HG03575 (cell line): ENCODE results near the gene KRTAP16-1.

Experiments
- ATAC-seq: cut with Tn5 transposase; IDR thresholded peaks from one replicate; pipeline ENCODE4 v1.9.1; 2021; ENCODE audit not compliant: unreplicated experiment, insufficient number of reproducible peaks, low FRiP score; ENCODE audit errors: extremely low read depth

Gene KRTAP16-1

GRCh38 chr17:41332239-41332638 lies 23.1 kb upstream of the KRTAP16-1 start:
- ATAC-seq = no peak

DNA sequence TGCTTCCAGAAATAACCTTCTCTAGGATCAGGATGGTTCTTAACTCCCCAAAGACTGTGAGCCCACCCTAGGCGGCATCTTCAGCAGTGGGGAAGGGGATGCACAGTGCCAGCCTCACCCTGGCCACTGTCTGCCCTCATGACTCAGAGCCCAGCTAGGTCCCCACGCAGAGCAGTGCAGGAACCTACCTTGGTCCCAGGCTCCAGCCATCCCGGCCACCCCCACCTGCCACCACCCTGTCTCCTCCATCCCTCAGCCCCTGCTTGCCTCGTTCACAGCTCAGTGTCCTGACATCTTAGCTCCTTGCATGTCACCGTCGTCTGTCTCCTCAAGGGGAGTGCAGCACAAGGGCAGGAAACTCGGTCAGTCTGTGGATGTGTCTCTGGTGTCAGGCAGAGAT lies 22.5 kb upstream of the KRTAP16-1 start:
- no peak for ATAC-seq

GRCh38 chr17:41329279-41329948 lies 20.3 kb upstream of the KRTAP16-1 start:
- no peak for ATAC-seq

DNA sequence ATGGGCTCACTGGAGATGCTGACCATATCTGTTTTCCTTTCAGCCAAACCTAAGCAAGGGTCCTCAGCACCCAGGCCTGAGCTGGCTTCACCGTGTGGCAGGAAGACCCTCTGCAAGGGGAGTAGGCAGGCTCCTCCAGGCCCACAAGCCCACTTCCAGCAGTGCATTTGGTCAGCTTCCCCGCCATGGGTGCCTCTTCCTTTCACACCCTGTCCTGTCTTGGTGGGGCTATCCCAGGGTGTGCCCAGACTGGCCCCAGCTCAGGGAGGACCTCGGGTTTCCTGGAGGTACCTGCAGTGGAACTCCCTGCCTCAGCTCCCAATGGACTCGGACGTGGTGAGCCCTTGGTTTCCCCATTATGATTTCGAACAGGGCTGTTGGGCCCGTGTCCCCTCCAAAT lies 19.1 kb upstream of the KRTAP16-1 start:
- ATAC-seq = no peak

- ATAC-seq = no peak
These were observed 18.5 kb upstream of the KRTAP16-1 start for GRCh38 chr17:41327411-41328120.

DNA sequence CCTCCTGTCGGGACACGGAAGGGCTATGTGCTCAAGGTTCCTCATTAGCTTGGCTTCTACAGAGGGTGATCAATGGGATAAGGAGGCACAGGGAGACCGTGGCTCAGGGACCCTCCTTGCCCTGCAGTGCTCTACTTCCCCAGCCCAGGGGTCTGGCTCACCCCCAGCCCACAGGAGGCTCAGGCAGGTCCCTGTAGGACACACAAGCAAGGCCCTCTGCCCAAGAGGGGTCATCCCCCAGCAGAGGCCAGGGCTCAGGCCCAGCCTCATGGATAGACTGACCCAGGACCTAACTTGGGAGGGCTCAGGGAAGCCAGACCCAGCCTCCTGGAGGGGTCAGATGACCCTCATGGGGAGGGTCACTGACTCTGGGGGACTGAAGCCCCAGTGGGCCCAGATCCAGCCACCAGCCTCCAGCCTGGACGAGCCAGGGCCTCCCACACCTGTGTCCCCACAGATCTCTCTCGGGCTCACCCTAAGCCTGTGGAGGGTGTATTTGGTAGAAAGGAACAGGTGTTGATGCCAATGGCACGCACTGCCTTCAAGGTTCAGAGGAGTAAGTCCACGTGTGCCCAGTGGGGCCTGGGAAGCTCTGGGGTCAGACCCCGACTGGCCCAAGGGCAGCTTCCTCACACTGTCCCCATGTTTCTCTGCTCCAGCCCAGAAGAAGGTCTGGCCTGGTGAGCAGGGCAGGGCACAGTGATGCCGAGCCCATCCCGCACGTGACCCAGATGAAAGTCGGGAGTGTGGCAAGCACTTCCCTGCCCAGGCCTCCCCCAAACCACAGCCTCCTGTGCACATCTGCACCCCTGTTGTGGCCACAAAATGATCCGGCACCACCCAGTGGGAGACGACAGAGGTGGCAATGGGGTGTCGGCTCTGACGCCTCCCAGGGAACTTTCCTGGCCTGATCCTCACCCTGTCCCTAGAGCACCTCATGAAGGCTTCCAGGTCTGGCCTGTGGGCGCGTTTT lies 17.4 kb upstream of the KRTAP16-1 start:
- no peak for ATAC-seq

DNA sequence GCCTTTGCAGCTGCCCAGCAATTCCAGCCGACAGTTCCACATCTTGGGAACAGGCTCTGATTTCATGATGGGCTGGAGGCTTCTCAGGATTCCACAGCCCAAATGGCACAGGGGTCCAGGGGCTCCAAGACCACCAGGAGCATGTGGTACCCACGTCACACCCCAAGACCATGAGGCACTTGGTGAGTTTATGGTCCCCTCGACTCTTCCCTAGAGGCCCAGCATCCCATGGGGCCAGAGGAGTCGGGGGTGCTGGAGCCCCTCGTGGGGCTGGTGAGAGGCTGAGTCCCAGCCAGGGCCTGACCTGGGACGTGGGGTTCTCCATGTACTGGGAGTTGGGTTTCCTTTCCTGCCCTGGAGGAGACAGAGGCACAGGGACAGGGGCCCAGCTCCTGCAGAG lies 16.5 kb upstream of the KRTAP16-1 start:
- no peak for ATAC-seq

- ATAC-seq = no peak
These were observed 16.0 kb upstream of the KRTAP16-1 start for GRCh38 chr17:41325126-41325525.

GRCh38 chr17:41324180-41325075 lies 15.3 kb upstream of the KRTAP16-1 start:
- ATAC-seq = no peak

DNA sequence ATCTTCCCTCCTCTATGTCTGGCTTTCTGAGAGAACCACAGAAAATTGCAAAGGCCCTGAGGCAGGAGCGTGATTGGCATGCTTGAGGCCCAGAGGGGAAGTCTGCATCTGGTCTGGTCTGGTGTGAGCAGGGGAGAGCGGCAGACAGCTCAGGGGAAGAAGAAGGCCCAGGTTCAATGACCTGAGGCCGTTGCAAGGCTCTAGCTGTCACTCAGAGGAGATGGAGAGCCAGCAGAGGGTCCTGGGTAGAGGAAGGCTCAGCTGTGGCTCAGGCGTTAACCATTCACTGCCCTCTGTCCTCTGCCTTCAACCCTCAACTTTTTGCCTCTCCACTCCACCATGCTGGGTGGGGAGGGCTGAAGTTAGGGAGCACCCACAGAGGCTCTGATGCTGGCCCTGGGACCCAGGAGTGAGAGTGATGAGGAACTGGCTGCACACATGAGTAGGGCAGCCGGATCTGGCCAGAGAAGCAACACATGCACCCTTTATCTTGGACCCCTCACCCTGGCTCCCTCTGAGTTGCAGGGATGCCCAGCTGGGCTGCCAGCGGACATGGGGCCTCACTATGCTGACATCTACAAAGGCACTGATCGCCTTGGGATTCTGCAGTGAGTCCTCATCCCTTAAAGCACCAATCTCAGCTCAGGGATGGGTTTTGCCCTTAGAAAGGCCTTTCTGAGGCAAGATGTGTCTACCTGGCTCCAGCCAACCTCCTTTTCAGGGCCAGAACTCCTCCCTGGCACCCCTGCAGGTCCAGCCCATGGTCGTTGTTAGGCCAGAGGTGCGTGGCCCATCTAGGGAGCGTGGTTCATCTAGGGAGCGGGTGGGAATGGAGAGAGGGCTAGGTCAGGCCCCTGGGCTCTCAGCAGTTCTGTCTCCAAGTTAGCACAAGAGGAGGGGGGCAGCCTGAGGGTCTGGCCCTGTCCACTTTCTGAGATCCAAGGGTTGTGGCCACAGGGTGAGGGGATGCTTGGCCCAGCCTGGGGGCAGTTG lies 14.1 kb upstream of the KRTAP16-1 start:
- no peak for ATAC-seq

DNA sequence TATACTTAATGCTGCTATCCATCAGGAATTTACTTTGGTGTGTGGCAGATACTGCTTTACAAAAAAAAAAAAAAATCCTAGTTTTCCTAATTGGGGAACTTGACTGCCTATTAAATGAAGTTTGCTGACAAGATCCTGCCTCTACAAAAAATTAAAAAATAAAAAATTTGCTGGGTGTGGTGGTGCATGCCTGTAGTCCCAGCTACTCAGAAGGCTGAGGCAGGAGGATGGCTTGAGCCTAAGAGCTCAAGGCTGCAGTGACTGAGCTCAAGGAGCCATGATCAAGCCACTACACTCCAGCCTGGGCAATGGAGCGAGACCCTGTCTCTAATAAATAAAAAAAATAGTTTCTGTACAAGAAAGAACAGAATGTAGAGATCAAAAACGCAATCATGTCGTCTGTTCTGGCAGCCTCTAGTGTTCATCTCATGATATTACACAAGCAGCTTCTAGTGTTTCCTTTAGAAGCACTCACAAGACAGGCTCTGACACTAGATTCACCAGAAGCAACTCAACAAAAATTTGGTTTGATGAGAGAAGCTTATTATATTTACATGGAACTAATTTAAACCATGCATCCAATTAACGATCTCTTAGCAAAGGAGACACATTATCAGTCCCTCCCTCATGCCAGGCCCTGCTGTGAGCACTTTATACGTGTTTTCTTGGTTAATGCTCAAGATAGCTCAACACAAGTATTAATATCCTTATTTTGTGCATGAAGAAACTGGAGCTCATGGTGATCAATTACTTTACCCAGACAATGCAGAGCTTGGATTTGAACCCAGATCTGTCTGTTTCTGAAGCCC lies 13.2 kb upstream of the KRTAP16-1 start:
- ATAC-seq = no peak

DNA sequence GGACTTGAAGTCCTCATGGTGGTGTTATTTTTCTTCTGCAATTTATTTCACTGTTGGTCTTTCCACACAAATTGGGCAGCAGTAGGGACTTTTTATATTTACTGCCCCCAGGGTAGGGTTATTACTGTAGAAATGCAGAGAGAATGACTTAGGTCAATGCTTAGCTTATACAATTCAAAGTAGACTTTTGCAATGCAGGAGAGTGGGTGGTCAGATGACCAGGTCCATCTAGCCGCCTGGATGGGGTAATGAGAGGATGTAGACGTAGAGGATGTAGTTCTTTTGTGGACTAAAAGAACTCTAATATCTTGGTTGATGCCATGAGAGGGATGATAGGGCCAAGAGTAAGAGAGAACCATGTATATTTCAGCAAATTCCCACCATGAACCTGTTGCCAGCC lies 9.1 kb upstream of the KRTAP16-1 start:
- no peak for ATAC-seq

DNA sequence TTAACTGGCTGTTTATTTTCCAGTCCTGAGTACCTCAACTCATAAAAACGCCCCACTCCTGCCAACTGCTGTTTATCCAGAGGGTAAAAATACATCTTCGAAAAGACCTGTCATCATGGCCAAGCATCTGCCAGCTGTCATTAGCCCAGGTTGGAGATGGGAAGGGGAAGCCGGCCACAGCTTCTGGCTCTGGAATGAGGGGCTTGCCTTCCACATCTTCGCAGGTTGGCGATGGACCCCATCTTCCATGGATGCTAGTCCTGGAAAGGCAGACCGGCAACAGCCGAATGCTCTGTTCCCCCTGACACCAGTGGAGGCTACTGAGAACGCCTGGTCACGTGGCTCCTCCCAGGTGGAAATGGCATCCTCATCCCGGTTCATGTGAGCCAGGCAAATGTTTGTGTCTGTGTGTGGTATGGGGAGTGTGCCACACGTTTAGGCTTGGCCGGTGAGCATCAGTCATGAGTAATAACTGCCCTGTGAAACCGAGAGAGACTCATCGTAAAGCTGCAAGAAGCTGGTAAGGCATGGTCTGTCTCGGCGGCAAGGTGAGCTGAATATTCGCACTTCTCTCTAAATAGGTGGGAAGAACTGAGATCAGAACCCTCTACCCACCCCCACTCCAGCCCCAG lies 6.8 kb upstream of the KRTAP16-1 start:
- ATAC-seq = no peak

- ATAC-seq = no peak
These were observed 6.2 kb upstream of the KRTAP16-1 start, which contains the start of gene KRTAP17-1 for GRCh38 chr17:41315204-41315794. Gene KRTAP17-1 (minus strand): TSS chr17:41315710. CDS start chr17:41315650, 60 bp downstream.

GRCh38 chr17:41311111-41311510 lies 2.0 kb upstream of the KRTAP16-1 start:
- no peak for ATAC-seq
